ENCODE measurements around the gene POLD2. TPM values are rescaled to one million over a fixed set of nuclear protein-coding genes. Genes with fewer than 3 reads are reported as not detected.

POLD2 gene
- total RNA-seq, 1 donor from 2014 or later = 147 TPM

DNA sequence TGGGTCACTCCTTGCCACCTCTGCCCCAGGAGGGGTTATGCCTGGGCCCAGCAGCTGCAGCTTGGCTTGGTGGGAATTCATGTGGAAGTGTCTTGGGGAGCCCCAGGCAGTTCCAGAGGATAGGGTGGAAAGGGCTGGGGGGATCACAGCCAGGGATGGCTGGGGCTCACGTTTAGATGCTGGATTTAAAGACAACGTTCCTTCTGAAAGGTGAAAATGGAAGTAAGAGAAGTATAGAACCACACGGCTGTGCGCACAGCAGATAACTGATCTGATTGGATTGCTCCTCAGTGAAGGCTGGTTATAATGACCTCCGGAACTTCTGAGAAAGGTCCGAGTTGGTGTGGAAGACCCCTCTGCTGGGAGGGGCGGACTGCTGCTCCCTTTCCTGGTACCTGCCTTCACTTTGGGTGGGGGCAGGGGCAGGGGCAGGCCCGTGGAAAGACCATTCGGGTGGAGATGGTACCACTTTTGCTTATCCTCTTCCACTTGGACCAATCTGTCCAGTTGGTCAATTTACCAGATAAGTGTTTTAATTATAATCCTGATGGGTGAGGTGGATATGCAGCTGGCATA, 25.7 kb upstream of the POLD2 start:
- POLR2A ChIA-PET = no interaction called here
- H3K9me3 Mint-ChIP-seq = no peaks in the 10 kb centered on the region
- H3K27me3 Mint-ChIP-seq = no peaks in the 10 kb centered on the region
- TF ChIP-seq, protein P1, sequence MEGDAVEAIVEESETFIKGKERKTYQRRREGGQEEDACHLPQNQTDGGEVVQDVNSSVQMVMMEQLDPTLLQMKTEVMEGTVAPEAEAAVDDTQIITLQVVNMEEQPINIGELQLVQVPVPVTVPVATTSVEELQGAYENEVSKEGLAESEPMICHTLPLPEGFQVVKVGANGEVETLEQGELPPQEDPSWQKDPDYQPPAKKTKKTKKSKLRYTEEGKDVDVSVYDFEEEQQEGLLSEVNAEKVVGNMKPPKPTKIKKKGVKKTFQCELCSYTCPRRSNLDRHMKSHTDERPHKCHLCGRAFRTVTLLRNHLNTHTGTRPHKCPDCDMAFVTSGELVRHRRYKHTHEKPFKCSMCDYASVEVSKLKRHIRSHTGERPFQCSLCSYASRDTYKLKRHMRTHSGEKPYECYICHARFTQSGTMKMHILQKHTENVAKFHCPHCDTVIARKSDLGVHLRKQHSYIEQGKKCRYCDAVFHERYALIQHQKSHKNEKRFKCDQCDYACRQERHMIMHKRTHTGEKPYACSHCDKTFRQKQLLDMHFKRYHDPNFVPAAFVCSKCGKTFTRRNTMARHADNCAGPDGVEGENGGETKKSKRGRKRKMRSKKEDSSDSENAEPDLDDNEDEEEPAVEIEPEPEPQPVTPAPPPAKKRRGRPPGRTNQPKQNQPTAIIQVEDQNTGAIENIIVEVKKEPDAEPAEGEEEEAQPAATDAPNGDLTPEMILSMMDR (IDR thresholded peaks at IDR 0.05) = no peak
- peaks cover 18% of the 10 kb centered on the region for H3K4me1 Mint-ChIP-seq
- H3K27ac Mint-ChIP-seq = no peak overlapping the region
- no peak overlapping the region for H3K4me3 Mint-ChIP-seq
- intact Hi-C loops (cut with micrococcal nuclease) = no loop called here
- no peak for ATAC-seq (ENCODE audit: low read depth)
- CTCF ChIA-PET = no interaction called here
- DNase-seq = no peak
- H3K36me3 Mint-ChIP-seq (ENCODE audit: low read depth) = no peaks in the 10 kb centered on the region

DNA sequence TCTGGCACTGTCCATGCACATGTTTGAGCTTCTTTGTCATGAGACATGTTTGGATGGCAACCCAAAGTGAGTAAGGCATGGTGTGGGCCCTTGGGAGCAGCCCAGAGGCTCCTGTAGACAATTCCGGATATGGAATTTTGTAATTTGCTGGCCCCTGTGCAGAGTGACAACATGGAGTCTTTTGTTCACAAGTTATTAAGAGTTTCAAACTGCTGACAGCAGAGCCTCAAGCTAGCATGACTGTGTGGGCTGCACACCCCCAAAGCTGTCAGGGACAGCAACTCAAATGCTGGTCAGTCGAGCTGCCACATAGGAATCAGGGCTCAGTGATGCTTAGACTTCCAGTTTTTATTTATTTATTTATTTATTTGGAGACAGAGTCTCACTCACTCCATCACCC, 24.8 kb upstream of the POLD2 start:
- ATAC-seq (ENCODE audit: low read depth) (no peak), DNase-seq (no peak)
- no peaks in the 10 kb centered on the region for H3K27me3 Mint-ChIP-seq
- ChIA-PET POLR2A (interaction anchor here (1.1 kb wide), 1 partner anchor 67 kb away, joined by 3 read pairs; no protein-coding TSS in a partner anchor), CTCF (no interaction called here)
- no peak overlapping the region for H3K4me3 Mint-ChIP-seq
- no peak overlapping the region for H3K27ac Mint-ChIP-seq
- intact Hi-C loops (cut with micrococcal nuclease) = no loop called here
- TF ChIP-seq, protein P1 (IDR thresholded peaks at IDR 0.05) = no peak
- H3K4me1 Mint-ChIP-seq = peaks cover 18% of the 10 kb centered on the region
- H3K9me3 Mint-ChIP-seq = no peaks in the 10 kb centered on the region
- H3K36me3 Mint-ChIP-seq (ENCODE audit: low read depth) = no peaks in the 10 kb centered on the region

DNA sequence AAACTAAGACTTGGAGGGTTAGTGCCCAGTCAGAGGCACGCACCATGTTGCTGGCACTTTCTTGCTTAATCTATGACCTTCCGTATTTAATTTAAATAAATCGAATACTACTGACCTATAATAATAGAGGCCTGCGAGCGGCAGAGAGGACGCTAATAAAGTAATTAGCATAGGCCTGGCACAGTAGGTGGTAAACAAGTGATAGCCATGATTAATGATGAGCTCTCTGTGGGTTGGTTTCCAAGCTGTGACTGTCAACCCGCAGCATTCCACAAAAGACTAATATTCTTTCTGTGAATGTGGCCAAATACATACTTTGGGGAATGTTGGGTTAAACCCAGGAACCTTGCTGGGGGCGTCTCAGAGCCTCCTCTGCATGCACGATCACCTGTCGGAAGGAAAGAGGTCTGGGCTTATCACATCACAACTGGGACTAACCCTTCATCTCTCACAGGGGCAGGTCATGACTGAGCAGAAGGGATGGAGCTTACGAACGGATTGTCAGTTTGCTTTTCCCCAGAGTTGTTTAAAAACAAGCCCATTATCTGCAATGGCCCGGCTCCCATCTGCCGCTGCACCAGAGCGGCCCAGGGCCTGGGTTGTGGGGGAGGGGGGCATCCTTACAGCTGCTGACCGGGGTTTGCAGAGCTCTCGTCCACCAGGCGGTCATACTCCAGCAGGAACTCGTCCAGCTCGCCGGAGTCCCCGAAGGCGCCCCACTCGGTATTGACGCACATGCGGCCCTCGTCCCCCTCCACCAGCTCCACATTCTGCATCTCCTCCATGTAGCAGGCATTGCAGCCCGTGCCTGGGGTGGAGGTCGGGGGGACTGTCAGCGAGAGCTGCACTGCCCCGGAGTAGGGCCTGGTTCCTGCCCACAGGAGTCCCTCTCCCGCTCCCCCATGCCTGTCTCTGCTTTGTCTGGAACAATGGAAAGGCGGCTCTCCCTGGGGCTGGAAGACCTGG, 24.0 kb upstream of the POLD2 start:
- Mint-ChIP-seq H3K27me3 (no peaks in the 10 kb centered on the region), H3K9me3 (no peaks in the 10 kb centered on the region), H3K27ac (no peak overlapping the region), H3K36me3 (ENCODE audit: low read depth) (no peaks in the 10 kb centered on the region), H3K4me1 (peaks cover 18% of the 10 kb centered on the region), H3K4me3 (peak overlapping the region; percentile 44)
- ChIA-PET POLR2A (interaction anchor here (1.1 kb wide), 1 partner anchor 67 kb away, joined by 3 read pairs; no protein-coding TSS in a partner anchor), CTCF (interaction anchor here (1.1 kb wide), 1 partner anchor 24 kb away, joined by 4 read pairs; the partner anchor contains the start of gene POLD2)
- DNase-seq (peak; percentile 7), ATAC-seq (ENCODE audit: low read depth) (no peak)
- TF ChIP-seq, protein P1 (IDR thresholded peaks at IDR 0.05) = no peak
- intact Hi-C loops (cut with micrococcal nuclease) = loop anchor here (2.0 kb wide), 3 partner anchors 19 to 53 kb away; partner anchors contain the start of gene YKT6

DNA sequence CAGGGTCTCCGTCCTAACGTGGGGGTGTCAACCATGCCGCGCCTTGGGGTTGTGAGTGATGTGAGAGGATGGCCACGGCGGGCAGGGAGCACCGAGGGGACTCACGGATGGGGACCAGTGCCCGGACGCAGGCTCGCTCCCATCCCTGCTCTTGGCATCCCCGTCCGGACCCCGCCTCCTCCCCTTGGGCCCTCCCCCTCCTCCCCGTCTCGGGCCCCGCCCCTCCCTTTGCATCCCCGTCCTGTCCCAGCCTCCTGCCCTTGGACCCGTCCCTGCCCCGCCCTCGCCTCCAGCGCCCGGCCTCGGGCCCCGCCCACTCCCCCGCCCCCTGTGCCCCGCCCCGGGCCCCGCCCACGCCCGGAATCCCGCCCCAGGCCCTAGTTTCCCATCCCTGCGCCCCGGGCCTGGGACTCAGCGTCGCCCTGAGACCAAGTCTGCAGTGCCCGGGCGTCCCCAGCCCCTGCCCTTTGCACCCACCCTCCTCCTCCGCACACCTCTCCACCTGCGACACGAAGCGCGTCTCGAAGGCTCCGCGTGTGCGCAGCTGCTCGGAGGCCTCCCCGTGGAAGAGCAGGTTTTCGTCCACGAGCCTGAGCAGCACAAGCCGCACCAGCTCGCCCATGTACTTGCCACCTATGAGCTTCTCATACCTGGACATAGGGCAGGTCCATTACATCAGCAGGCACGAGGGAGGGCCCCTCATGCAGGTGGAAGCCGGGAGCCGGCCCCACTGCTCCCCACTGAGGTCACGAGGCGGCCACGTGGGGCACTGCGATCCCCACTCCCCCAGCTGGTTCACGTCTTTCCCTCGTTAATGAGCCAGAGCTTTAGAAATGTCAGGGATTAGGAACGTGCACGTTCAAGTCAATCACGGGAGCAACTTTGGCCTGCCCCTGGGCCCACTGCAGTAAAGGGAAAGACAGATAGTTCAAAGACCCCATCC, 22.9 kb upstream of the POLD2 start:
- ATAC-seq (ENCODE audit: low read depth) (peak; percentile 85), DNase-seq (peak; percentile 55)
- Mint-ChIP-seq H3K4me1 (peaks cover 18% of the 10 kb centered on the region), H3K9me3 (no peaks in the 10 kb centered on the region), H3K36me3 (ENCODE audit: low read depth) (no peaks in the 10 kb centered on the region), H3K27ac (no peak overlapping the region), H3K27me3 (no peaks in the 10 kb centered on the region), H3K4me3 (peak overlapping the region; percentile 78)
- ChIA-PET POLR2A (no interaction called here), CTCF (interaction anchor here (1.1 kb wide), 1 partner anchor 23 kb away, joined by 4 read pairs; the partner anchor contains the start of gene POLD2)
- TF ChIP-seq, protein P1 (IDR thresholded peaks at IDR 0.05) = no peak
- intact Hi-C loops (cut with micrococcal nuclease) = loop anchor here (1.0 to 2.0 kb wide), 5 partner anchors 21 to 64 kb away; partner anchors contain the start of genes POLD2, POLM and YKT6
